Panc1 (cell line): ENCODE data around the gene SATB2. TPM values are rescaled to one million over a fixed set of nuclear protein-coding genes. Genes with fewer than 3 reads are reported as not detected.

ENCODE experiments used
- ATAC-seq: fragments of 200-7000 bp; cut with Tn5 transposase; 2 replicates; pipeline ENCODE4 v1.9.1; 2020; ENCODE audit warnings: mild to moderate bottlenecking, moderate library complexity
- BruUV-seq: library from RNA; stranded (reverse); fragments of 400-500 nt; replicated peaks from 2 replicates; lab custom pipeline; 2021; lab: Mats Ljungman, UMichigan
- CTCF ChIA-PET: fragments of 300-600 bp; sonication (Branson Sonifier 250); formaldehyde crosslinking; loops from one replicate; lab custom pipeline; 2022; ENCODE audit warnings: antibody characterized with exemption; lab: Charles Lee
- POLR2A ChIA-PET: fragments of 300-600 bp; sonication (Branson Sonifier 250); formaldehyde crosslinking; loops from one replicate; lab custom pipeline; 2022; ENCODE audit warnings: antibody characterized with exemption; lab: Charles Lee
- DNase-seq: peaks from one replicate; pipeline ENCODE4 v3.0.0-alpha.2; 2010; ENCODE audit warnings: low read depth, low spot score
- H3K27ac ChIP-seq: 2 replicates; pipeline ENCODE4 v1.5.1; 2011; ENCODE audit warnings: mild to moderate bottlenecking, low read length, inconsistent platforms
- H3K27me3 ChIP-seq: fragments of 200-500 bp; sonication (Bioruptor generic); 2 replicates; pipeline ENCODE4 v1.6.0; 2014; ENCODE audit warnings: low read length, inconsistent platforms; ENCODE audit not compliant: control insufficient read depth, insufficient read depth
- H3K36me3 ChIP-seq: fragments of 200-500 bp; sonication (Bioruptor generic); 2 replicates; pipeline ENCODE4 v1.5.1; 2014; ENCODE audit warnings: inconsistent platforms, mild to moderate bottlenecking, low read length, moderate library complexity; ENCODE audit not compliant: control insufficient read depth, insufficient read depth
- H3K4me1 ChIP-seq: 2 replicates; pipeline ENCODE4 v1.5.1; 2011; ENCODE audit warnings: inconsistent platforms, mild to moderate bottlenecking, low read length, moderate library complexity; ENCODE audit not compliant: control insufficient read depth, insufficient read depth
- H3K4me3 ChIP-seq, 2 experiments: 2 replicates each; pipeline ENCODE4 v1.5.1; 2011 to 2012; ENCODE audit warnings: low read depth in 2 of 2, low read length in 2 of 2, mild to moderate bottlenecking in 2 of 2, inconsistent platforms in 1 of 2, moderate library complexity in 1 of 2
- H3K9me3 ChIP-seq: fragments of 200-500 bp; sonication (Bioruptor generic); 2 replicates; pipeline ENCODE4 v1.5.1; 2014; ENCODE audit warnings: low read depth, mild to moderate bottlenecking, inconsistent platforms, low read length, moderate library complexity; ENCODE audit not compliant: control insufficient read depth, insufficient read depth
- POLR2AphosphoS5 ChIP-seq: IDR thresholded peaks from 2 replicates; pipeline ENCODE4 v1.6.1; 2012; ENCODE audit warnings: mild to moderate bottlenecking, low read depth, low read length, moderate library complexity
- SIN3A ChIP-seq: IDR thresholded peaks from 2 replicates; pipeline ENCODE4 v1.6.1; 2012; ENCODE audit warnings: low read depth, mild to moderate bottlenecking, low read length, moderate library complexity, borderline replicate concordance; ENCODE audit not compliant: insufficient read depth
- TCF7L2 ChIP-seq: IDR thresholded peaks from 2 replicates; pipeline ENCODE4 v1.6.1; 2011; ENCODE audit warnings: mild to moderate bottlenecking, low read depth, low read length, inconsistent platforms
- in situ Hi-C: cut with HindIII; loops from 2 replicates; pipeline ENCODE4 v1.10.0; 2016; ENCODE audit warnings: low sequenced_read_pairs, low pct_unique_long_range_greater_than_20kb
- intact Hi-C: fragments of 100-400 bp; cut with micrococcal nuclease; formaldehyde crosslinking; loops from one replicate; pipeline ENCODE4 v1.10.0; 2022; ENCODE audit not compliant: unreplicated experiment
- total RNA-seq: library from RNA; stranded (reverse); gene quantifications from one replicate; pipeline ENCODE4 v1.2.1, GENCODE V29; 2021; ENCODE audit not compliant: unreplicated experiment
- TF ChIP-seq, protein P1 (sequence below): fragments of 450-650 bp; IDR thresholded peaks from 2 replicates; pipeline ENCODE4 v1.5.1; 2017; ENCODE audit warnings: mild to moderate bottlenecking
- TF ChIP-seq, protein P2 (sequence below), 2 experiments: IDR thresholded peaks; 2 replicates each; pipeline ENCODE4 v1.6.1; 2011 to 2012; ENCODE audit warnings: low read depth in 2 of 2, control low read depth in 1 of 2, low read length in 1 of 2, mild to moderate bottlenecking in 1 of 2, moderate library complexity in 1 of 2; ENCODE audit not compliant: insufficient read depth in 1 of 2

The SATB2 gene
- total RNA-seq, 1 experiment from 2014 or later: 43.2 TPM

DNA sequence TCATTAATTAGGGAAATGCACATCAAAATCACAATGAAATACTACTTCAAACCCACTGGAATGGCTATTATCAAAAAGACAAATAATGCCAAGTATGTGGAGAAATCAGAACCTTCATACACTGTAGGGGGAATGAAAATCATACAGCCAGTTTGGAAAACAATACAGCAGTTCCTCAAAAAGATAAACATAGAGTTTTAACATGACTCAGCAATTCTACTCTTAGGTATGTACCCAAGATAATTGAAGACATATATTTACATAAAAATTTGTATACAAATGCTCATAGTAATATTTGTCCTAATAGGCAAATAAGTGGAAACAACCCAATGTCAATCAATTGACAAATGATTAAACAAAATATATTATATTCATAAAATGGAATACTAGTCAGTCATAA, 45.4 kb upstream of the SATB2 start:
- ATAC-seq (no peak), DNase-seq (no peak)
- intact Hi-C loops (no loop called here), in situ Hi-C loops (no loop called here)
- H3K9me3 ChIP-seq: no peaks in the 10 kb centered on the region
- peaks cover 6% of the 10 kb centered on the region; the same call in 1 of the 2 replicates for H3K27me3 ChIP-seq
- no peaks in the 10 kb centered on the region for H3K36me3 ChIP-seq
- TF ChIP-seq, protein P1, sequence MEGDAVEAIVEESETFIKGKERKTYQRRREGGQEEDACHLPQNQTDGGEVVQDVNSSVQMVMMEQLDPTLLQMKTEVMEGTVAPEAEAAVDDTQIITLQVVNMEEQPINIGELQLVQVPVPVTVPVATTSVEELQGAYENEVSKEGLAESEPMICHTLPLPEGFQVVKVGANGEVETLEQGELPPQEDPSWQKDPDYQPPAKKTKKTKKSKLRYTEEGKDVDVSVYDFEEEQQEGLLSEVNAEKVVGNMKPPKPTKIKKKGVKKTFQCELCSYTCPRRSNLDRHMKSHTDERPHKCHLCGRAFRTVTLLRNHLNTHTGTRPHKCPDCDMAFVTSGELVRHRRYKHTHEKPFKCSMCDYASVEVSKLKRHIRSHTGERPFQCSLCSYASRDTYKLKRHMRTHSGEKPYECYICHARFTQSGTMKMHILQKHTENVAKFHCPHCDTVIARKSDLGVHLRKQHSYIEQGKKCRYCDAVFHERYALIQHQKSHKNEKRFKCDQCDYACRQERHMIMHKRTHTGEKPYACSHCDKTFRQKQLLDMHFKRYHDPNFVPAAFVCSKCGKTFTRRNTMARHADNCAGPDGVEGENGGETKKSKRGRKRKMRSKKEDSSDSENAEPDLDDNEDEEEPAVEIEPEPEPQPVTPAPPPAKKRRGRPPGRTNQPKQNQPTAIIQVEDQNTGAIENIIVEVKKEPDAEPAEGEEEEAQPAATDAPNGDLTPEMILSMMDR: no peak
- no peak for TF ChIP-seq SIN3A
- ChIA-PET CTCF (no interaction called here), POLR2A (no interaction called here)
- no peak overlapping the region for H3K4me3 ChIP-seq
- H3K4me1 ChIP-seq: no peaks in the 10 kb centered on the region
- H3K27ac ChIP-seq: no peak overlapping the region
- no TSS peak for BruUV-seq

DNA sequence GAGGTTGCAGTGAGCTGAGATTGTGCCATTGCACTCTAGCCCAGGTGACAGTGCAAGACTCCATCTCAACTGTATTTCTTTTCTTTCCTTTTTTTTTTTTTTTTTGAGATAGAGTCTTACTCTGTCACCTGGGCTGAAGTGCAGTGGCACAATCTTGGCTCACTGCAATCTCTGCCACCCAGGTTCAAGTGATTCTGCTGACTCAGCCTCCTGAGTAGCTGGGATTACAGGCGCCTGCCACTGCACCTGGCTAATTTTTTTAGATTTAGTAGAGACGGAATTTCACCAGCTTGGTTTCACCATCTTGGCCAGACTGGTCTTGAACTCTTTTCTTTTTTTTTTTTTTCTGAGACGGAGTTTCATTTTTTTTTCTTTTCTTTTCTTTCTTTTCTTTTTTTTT, 41.3 kb upstream of the SATB2 start:
- in situ Hi-C loops: no loop called here
- Histone ChIP-seq H3K27ac (no peak overlapping the region), H3K4me1 (no peaks in the 10 kb centered on the region), H3K9me3 (no peaks in the 10 kb centered on the region), H3K36me3 (no peaks in the 10 kb centered on the region), H3K4me3 (no peak overlapping the region), H3K27me3 (peaks cover 6% of the 10 kb centered on the region; the same call in 1 of the 2 replicates)
- CTCF ChIA-PET: no interaction called here
- POLR2A ChIA-PET: no interaction called here
- no TSS peak for BruUV-seq
- ATAC-seq: no peak
- intact Hi-C loops: no loop called here
- DNase-seq: no peak
- TF ChIP-seq, protein P1: no peak
- TF ChIP-seq, protein P2, sequence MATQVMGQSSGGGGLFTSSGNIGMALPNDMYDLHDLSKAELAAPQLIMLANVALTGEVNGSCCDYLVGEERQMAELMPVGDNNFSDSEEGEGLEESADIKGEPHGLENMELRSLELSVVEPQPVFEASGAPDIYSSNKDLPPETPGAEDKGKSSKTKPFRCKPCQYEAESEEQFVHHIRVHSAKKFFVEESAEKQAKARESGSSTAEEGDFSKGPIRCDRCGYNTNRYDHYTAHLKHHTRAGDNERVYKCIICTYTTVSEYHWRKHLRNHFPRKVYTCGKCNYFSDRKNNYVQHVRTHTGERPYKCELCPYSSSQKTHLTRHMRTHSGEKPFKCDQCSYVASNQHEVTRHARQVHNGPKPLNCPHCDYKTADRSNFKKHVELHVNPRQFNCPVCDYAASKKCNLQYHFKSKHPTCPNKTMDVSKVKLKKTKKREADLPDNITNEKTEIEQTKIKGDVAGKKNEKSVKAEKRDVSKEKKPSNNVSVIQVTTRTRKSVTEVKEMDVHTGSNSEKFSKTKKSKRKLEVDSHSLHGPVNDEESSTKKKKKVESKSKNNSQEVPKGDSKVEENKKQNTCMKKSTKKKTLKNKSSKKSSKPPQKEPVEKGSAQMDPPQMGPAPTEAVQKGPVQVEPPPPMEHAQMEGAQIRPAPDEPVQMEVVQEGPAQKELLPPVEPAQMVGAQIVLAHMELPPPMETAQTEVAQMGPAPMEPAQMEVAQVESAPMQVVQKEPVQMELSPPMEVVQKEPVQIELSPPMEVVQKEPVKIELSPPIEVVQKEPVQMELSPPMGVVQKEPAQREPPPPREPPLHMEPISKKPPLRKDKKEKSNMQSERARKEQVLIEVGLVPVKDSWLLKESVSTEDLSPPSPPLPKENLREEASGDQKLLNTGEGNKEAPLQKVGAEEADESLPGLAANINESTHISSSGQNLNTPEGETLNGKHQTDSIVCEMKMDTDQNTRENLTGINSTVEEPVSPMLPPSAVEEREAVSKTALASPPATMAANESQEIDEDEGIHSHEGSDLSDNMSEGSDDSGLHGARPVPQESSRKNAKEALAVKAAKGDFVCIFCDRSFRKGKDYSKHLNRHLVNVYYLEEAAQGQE (IDR thresholded peaks at IDR 0.05; ENCODE audit: insufficient read depth in 1 of 2, low read depth in 2 of 2, low read length in 1 of 2): no peak
- no peak for TF ChIP-seq TCF7L2
- TF ChIP-seq SIN3A: no peak
- no peak for TF ChIP-seq POLR2AphosphoS5
